ENCODE measurements around the gene ACTN4.

DNA sequence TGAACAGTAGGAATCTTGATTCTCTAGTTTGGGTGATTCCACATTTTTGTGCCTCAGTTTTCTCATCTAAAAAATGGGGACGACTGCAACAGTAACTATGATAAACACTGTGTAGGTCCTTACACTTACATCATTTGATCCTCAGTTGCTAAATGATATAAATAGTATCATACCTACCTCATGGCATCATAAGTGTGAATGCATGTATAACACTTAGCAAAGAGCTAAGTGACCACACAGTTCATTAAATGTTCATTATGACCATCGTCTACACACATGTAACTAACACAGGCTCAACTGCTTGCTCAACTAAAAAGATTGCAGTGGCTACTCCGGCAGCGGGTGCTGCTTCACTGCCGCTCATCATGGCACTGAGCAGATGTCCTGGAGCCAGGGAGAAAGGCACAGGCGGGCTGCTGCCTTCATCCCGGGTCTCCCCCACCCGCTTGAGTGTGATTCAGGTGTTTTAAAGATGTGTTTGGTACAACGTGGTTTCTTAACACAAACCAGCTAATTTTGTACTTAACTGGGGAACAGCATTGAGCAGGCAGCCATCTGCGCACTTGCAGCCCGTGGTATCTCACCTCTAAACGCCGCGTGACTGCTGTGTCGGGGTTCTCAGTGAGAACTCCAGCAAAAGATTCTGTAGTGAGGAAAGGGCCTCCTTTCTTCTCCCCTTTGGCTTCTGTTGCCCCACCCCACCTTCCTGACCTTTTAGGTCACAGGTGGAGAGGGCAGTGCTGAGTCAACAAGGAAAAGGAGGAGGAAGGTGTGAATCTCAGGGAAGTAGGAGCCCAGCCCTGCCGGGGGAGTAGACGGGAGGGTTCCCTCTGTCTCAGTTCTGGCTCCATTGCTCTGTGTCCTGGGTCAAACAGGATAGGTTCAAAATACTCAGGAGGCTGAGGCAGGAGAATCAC is 11.7 kb upstream of the ACTN4 start:
- TF ChIP-seq, protein P1, sequence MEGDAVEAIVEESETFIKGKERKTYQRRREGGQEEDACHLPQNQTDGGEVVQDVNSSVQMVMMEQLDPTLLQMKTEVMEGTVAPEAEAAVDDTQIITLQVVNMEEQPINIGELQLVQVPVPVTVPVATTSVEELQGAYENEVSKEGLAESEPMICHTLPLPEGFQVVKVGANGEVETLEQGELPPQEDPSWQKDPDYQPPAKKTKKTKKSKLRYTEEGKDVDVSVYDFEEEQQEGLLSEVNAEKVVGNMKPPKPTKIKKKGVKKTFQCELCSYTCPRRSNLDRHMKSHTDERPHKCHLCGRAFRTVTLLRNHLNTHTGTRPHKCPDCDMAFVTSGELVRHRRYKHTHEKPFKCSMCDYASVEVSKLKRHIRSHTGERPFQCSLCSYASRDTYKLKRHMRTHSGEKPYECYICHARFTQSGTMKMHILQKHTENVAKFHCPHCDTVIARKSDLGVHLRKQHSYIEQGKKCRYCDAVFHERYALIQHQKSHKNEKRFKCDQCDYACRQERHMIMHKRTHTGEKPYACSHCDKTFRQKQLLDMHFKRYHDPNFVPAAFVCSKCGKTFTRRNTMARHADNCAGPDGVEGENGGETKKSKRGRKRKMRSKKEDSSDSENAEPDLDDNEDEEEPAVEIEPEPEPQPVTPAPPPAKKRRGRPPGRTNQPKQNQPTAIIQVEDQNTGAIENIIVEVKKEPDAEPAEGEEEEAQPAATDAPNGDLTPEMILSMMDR (IDR thresholded peaks at IDR 0.05), result no peak
- TF ChIP-seq POLR2A (IDR thresholded peaks at IDR 0.05), result no peak
